ENCODE measurements around the gene MEF2C.
"Not testable (repeated sequence)": the region's sequence is repeated elsewhere in the genome, so short reads cannot be mapped to it uniquely, and the experiment has no call there.

Gene MEF2C

DNA sequence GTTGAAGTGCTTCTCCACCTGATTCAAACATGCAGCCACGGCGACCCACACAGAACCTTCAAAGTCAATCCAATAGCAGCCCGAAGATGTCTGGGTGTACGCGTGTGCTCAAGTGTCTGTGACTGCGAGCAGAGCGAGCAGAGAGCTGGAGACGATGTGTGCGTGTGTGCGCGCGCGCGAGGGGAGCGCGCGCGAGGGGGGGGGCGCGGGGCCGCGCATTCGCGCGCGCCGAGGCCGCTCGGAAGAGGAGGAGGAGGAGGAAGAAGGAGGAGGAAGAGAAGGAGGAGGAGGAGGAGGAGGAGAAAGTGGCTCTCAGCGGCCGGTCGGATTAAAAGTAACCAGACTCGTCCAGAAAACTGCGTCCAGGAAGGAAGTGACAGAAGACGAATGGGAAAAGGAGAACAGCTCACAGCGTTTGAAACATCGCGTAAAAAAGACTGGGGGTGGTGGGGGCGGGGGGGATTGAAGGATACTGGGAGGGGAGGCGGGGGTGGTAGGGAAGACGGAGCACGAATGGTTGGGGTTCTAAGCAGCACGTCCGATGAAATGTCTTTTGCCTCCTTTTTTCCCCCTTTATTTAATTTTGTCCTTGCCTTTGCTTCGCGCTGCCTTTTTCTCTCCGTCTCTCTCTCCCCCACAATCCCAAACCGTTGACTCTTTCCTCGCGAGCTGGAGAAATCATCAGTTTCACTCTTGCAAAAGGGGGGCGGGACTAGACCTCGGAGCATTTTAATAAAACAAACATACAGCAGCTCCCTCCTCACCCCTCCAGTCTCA lies at the start of gene MEF2C:
Gene MEF2C, minus strand, starts transcription at position 126 of the 777 bp plus-strand sequence. CDS start 59,396 bp downstream, outside the sequence.
- DNase-seq, result peak in 54 of 56 donors; percentile 10 to 84 (median 67)

GRCh38 chr5:88932541-88932940 lies 49.6 kb upstream of the MEF2C start:
- DNase-seq, result no peak

GRCh38 chr5:88930335-88930734 lies 47.4 kb upstream of the MEF2C start:
- no peak for DNase-seq

DNA sequence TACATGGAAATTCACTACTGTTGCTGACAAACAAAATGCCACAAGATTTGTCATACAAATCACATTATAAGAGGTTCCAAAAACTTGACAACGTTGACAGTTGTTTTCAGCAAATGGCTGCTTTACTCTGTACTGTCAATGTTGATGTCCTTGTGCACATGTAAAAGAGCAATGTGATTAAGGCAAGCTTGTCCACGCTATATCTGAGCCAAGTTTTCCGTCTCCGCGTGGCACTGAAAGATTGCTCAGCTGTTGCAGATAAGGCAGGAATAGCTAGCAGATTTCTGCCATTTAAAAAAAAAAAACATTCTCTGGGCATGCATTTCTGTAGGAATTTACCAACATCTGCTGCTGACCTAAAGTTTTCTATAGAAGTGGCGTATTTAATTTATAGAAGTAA lies 46.4 kb upstream of the MEF2C start:
- no peak for DNase-seq

DNA sequence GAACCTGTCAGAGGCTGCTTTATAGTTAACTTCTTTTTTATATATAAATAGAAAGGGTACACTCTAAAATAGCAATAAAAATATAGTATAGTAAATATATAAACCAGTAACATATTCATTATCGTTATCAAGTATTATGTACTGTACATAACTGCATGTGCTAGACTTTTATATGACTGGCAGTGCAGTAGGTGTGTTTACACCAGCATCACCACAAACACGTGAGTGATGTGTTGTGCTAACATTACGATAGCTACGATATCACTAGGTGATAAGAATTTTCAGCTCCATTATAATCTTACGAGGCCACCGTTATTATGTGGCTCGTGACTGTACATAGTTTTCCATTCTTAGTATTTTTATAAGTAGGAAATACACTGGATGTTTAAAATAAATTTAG lies 43.8 kb upstream of the MEF2C start:
- DNase-seq, result no peak

GRCh38 chr5:88925692-88926490 lies 42.9 kb upstream of the MEF2C start:
- DNase-seq, result no peak

GRCh38 chr5:88924330-88924657 lies 41.3 kb upstream of the MEF2C start:
- DNase-seq, result no peak

DNA sequence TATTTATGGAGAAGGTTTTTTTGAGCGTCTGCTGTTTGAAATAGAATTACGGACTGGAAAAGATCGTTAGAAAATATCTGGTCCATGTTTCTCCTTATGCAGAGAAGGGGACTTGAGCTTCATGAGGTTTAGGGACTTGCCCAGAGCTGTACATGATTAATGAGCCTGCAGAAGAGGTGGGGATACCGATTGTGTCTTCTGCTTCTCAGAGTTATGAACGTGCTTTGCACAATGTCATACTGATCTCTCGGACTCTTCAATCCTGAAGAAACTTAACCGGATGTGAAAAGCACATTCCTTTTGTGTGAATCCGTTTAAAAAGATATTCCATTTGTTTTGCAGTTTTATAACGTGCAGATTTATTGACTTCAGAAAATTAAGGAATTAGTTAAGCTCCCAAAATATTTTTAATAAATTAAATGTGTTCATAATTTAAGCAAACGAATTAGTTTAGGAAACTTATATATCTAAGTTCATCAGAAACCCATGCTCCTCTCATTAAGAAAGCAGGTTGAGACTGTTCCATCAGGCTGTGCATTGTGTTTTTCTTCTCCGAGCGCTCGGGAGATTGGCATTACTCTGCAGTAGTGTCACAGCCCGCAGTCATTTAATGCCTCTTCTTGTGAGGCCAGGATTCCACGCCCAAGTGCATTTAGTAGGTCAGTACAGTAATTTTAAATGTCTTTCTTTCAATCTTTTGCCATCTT lies 40.8 kb upstream of the MEF2C start:
- DNase-seq, result no peak

DNA sequence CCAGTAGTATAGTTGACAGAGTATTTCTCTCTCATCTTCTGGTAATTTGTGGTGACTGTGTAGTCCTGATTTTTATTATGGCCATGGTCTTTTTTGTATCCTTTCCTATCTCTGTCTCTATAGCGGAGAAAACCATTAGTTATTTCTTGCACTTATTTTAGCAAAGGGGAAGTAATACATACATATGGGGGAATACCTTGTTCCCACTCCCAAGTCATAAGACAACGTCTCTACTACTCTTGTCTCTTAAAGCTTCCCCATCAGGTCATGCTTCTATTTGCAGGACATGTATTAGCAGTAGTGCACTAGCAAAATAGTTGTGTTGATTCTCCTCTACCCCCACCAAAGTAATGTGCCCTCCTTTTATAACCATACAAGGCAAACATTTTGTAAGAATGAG lies 29.8 kb upstream of the MEF2C start:
- DNase-seq, result not testable (repeated sequence)

DNA sequence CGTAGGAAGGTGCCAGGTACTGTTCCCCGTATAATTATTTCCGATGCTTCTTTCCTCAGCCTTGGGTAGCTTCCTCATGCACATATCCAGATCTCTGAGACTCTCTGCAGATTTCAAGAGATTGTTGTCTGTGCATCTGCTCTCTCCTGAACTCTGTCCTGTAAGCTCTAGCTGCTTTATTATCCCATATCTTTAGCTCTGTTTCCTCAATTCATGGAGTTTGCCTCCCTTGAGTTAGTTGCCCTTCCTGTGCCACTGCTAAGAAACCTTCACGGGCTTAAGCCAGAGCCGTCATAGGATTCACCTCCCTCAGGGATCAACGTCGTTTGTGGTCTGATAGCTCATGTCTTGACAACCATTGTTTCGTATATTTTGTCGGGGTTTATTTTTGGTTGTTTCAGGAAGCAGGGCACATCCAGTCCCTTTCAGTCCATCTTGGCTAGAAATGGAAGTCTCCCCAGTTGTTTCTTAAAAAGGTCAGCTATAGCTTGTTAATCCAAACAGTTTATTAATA lies 28.1 kb upstream of the MEF2C start:
- not testable (repeated sequence) for DNase-seq

- not testable (repeated sequence) for DNase-seq
Observed at GRCh38 chr5:88904478-88904877, 21.5 kb upstream of the MEF2C start.

DNA sequence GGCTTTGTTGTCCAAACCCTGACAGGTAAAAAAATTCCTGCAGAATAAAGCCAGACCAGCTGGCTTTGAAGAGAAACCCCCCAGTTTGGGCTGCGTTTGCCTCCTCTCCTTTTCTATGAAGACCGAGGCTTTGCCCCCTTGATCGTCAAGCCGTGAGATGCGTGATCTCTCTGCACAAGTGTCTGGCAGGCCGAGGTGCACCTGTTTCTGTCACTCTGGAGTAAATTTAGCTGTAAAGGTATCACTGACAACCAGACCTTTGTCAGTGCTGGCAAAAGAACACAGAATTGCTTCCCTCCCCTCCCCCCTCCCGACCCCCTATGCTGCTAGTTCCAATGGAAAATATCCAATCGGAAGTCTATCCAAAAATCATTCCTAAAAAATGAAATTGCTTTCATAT lies 21.0 kb upstream of the MEF2C start:
- not testable (repeated sequence) for DNase-seq

GRCh38 chr5:88901077-88901476 lies 18.1 kb upstream of the MEF2C start:
- not testable (repeated sequence) for DNase-seq

DNA sequence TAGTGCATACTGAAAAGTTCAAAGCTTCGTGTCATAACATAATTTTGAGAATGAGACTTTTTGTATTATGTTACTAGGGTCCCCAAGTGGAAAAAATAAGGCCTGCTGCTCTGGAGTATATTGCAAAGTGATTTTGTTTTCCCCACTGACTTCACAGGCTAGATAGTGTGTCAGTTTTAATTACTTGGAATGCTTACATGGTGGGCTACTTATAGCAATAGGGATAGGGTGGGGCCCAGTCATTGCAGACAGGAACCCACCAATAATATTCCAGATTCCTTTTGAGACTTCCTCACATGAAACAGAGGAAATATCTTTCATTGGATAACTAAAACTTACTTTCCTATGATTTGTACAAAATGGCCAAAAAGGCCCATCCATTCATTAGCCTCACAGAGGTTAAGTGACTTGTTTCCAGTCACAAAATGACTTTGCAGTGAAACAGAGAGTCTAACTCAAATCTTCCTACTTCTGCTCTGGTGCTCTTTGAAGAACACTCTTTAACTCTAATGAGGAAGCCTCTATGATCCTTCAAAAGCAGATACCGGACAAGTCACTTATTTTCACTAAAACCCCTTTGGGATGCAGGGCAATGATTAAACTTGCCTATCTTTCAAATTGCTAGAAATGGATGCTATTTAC lies 16.2 kb upstream of the MEF2C start:
- no peak for DNase-seq

DNA sequence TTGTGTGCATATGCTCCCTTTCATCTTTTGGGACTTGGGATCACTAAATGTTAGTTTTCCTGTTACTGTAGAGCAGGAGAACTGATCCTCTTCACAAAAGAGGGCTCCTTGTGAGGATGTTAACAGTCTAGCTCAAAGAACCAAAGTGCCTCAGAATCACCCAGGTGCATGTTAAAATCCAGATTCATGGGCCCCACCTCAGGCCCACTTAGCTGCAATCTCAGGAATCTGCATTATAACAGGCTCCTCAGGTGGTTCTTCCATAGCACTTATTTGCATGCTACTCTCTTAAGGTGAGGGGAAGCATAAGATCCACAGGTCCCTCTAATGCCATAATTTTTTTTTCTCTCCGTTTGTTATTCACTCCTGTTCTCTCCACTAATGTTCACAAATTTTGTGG lies 14.8 kb upstream of the MEF2C start:
- DNase-seq, result no peak

GRCh38 chr5:88895681-88896501 lies 12.9 kb upstream of the MEF2C start:
- DNase-seq, result no peak

DNA sequence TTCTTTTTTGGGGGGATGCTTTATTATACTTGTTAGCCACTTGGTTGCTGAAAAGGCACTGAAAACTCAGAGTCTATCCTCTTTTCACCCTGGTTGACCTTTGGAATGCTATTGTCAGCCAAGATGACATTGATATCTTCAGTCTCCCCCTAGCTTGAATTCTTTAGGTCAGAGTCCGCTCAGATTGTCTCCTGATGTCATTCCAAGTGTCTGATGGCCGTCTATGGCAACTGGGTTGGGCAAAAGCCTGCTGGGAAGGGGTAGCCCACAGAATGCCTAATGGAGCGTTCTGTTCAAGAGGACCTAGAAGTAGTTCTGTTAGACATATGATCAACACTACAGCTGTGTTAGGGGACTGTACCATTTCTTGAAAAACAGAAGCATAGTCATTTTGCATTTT lies 9.7 kb upstream of the MEF2C start:
- DNase-seq, result no peak

- DNase-seq, result no peak
Observed at GRCh38 chr5:88890070-88890781, 7.2 kb upstream of the MEF2C start.

DNA sequence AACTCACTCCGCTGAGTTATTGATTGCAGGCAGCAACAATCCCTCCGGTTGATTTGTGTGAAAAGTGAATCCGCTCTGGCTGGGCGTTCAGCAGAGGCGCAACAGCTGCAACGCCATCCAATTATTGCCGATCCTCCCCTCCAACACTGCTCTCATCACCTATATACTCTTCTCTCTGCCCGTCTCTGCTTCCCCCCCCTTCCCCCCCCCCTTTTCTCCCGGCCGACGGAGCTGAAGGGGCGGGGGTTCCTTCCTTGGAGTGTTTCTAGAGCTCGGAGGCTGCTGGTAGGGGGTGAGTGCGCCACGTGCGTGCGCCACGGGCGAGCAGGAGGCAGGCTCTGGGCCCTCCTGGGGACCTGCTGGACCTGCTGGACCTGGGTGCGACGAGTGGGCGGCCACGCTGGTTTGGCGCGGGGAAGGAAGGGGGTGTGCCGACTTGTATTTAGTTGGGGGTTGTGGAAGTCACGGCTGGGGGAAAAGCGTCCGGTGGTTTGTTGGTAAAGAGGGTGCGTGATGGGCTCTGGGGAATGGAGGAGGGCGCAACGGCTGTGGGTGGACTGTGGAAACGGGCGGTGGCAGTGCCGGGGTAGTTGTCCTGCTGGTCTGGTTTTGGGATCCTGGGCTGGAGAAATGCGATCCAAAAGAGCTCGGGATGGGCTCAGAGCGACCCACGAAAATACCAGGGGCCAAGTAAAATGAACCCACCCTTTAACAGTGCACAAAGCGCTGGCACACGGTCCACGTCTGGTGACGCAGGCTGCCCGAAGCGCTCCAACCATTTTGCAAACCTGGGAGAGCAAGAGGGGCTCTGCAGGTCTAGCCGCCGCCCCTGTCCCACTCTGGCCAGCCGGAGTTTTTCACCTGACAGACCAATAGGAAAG lies 6.4 kb upstream of the MEF2C start:
- DNase-seq, result peak in 52 of 56 donors; percentile 5 to 79 (median 50)
